ENCODE measurements around the gene UQCR11.

The UQCR11 gene

GRCh38 chr19:1580957-1581356, 24.3 kb downstream of the UQCR11 start:
- TF ChIP-seq EZH2phosphoT487 (IDR thresholded peaks at IDR 0.05; ENCODE audit: low read length) (no peak), CTCF (IDR thresholded peaks at IDR 0.05; ENCODE audit: low read length) (no peak), EZH2 (optimal IDR thresholded peaks at IDR 0.05; ENCODE audit: low read depth, low read length) (no peak)
- no peak overlapping the region for H3K9ac ChIP-seq (ENCODE audit: low read length)

GRCh38 chr19:1580382-1580781, 24.9 kb downstream of the UQCR11 start:
- Histone ChIP-seq H3K4me1 (ENCODE audit: low read length) (no peaks in the 10 kb centered on the region), H4K20me1 (ENCODE audit: insufficient read depth, low read length) (no peaks in the 10 kb centered on the region), H3K27me3 (replicated peaks; ENCODE audit: insufficient read depth, low read length) (no peaks in the 10 kb centered on the region), H3K9me3 (replicated peaks; ENCODE audit: insufficient read depth, low read length) (no peaks in the 10 kb centered on the region), H3F3A (ENCODE audit: insufficient read depth, low read length) (no peaks in the 10 kb centered on the region), H3K36me3 (replicated peaks; ENCODE audit: insufficient read depth, low read length) (no peaks in the 10 kb centered on the region; the same call in none of the 2 replicates), H3K27ac (ENCODE audit: low read length) (no peak overlapping the region), H3K79me2 (ENCODE audit: low read length) (peaks cover 9% of the 10 kb centered on the region), H3K9ac (ENCODE audit: low read length) (no peak overlapping the region), H3K4me3 (ENCODE audit: low read length) (no peak overlapping the region), H3K4me2 (ENCODE audit: low read depth, low read length) (no peak overlapping the region), H2AFZ (ENCODE audit: low read length) (no peak overlapping the region), H3K9me2 (replicated peaks; ENCODE audit: insufficient read depth, low read length) (no peaks in the 10 kb centered on the region)
- DNase-seq = no peak
- TF ChIP-seq EZH2phosphoT487 (IDR thresholded peaks at IDR 0.05; ENCODE audit: low read length) (no peak), EZH2 (optimal IDR thresholded peaks at IDR 0.05; ENCODE audit: low read depth, low read length) (no peak), CTCF (IDR thresholded peaks at IDR 0.05; ENCODE audit: low read length) (no peak)

More at GRCh38 chr19:1580957-1581356, 24.3 kb downstream of the UQCR11 start:
- no peaks in the 10 kb centered on the region for H3K27me3 ChIP-seq (replicated peaks; ENCODE audit: insufficient read depth, low read length)
- H3K4me2 ChIP-seq (ENCODE audit: low read depth, low read length) = no peak overlapping the region
- no peaks in the 10 kb centered on the region for H3F3A ChIP-seq (ENCODE audit: insufficient read depth, low read length)
- H3K27ac ChIP-seq (ENCODE audit: low read length) = no peak overlapping the region
- H3K4me1 ChIP-seq (ENCODE audit: low read length) = no peaks in the 10 kb centered on the region
- no peaks in the 10 kb centered on the region; the same call in none of the 2 replicates for H3K36me3 ChIP-seq (replicated peaks; ENCODE audit: insufficient read depth, low read length)
- no peaks in the 10 kb centered on the region for H3K9me2 ChIP-seq (replicated peaks; ENCODE audit: insufficient read depth, low read length)
- peaks cover 15% of the 10 kb centered on the region for H3K79me2 ChIP-seq (ENCODE audit: low read length)
- DNase-seq = no peak
- no peaks in the 10 kb centered on the region for H4K20me1 ChIP-seq (ENCODE audit: insufficient read depth, low read length)
- H3K4me3 ChIP-seq (ENCODE audit: low read length) = no peak overlapping the region
- no peak overlapping the region for H2AFZ ChIP-seq (ENCODE audit: low read length)
- no peaks in the 10 kb centered on the region for H3K9me3 ChIP-seq (replicated peaks; ENCODE audit: insufficient read depth, low read length)

DNA sequence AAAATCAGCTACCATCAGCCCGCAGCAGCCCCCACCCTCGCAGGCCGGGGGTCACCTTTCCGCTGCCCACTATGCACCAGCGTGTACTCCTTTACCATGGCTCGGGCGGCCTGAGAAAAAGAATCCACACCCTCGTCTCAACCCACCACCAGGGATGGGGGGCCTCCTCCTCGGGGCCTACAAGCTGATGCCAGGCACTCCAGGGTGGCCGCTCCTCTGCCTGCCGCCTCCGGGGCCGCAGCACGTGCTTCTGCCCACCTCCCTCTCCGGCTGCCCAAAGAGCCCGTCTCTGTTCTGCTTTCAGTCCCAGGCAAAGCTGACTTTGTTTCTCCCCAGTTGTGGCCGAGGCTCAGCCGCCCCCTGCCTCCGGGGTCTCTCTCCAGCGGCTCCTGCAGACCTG, 26.0 kb downstream of the UQCR11 start:
- H4K20me1 ChIP-seq (ENCODE audit: insufficient read depth, low read length) = no peaks in the 10 kb centered on the region
- TF ChIP-seq EZH2phosphoT487 (IDR thresholded peaks at IDR 0.05; ENCODE audit: low read length) (no peak), CTCF (IDR thresholded peaks at IDR 0.05; ENCODE audit: low read length) (no peak), EZH2 (optimal IDR thresholded peaks at IDR 0.05; ENCODE audit: low read depth, low read length) (no peak)

More for the DNA sequence above, 26.0 kb downstream of the UQCR11 start:
- H3K4me1 ChIP-seq (ENCODE audit: low read length) = no peaks in the 10 kb centered on the region
- no peak overlapping the region for H3K4me2 ChIP-seq (ENCODE audit: low read depth, low read length)
- no peaks in the 10 kb centered on the region for H3K9me3 ChIP-seq (replicated peaks; ENCODE audit: insufficient read depth, low read length)
- no peak overlapping the region for H2AFZ ChIP-seq (ENCODE audit: low read length)
- H3K27ac ChIP-seq (ENCODE audit: low read length) = no peak overlapping the region
- no peaks in the 10 kb centered on the region; the same call in none of the 2 replicates for H3K36me3 ChIP-seq (replicated peaks; ENCODE audit: insufficient read depth, low read length)
- no peaks in the 10 kb centered on the region for H3F3A ChIP-seq (ENCODE audit: insufficient read depth, low read length)
- H3K79me2 ChIP-seq (ENCODE audit: low read length) = 0 out of 2 replicates have a peak, but pooled peaks cover under 1% of the 10 kb centered on the region
- H3K27me3 ChIP-seq (replicated peaks; ENCODE audit: insufficient read depth, low read length) = no peaks in the 10 kb centered on the region
- no peak overlapping the region for H3K9ac ChIP-seq (ENCODE audit: low read length)
- no peak for DNase-seq
- H3K9me2 ChIP-seq (replicated peaks; ENCODE audit: insufficient read depth, low read length) = no peaks in the 10 kb centered on the region
- H3K4me3 ChIP-seq (ENCODE audit: low read length) = no peak overlapping the region

Data from MM.1S (cell line).